HepG2 (cell line): ENCODE measurements around the gene TBCCD1. TPM values are rescaled to one million over a fixed set of nuclear protein-coding genes. Genes with fewer than 3 reads are reported as not detected.

Experiments used
- IRF2 ChIP-seq: IDR thresholded peaks from 2 replicates; pipeline ENCODE4 v1.6.1; 2018; ENCODE audit warnings: missing genetic modification reagents, missing compliant biosample characterization
- MAFF ChIP-seq: IDR thresholded peaks from 2 replicates; pipeline ENCODE4 v1.6.1; 2011; ENCODE audit warnings: low read depth, low read length, improper control_type of control experiment
- ZBTB7B ChIP-seq: sonication (generic); formaldehyde crosslinking; IDR thresholded peaks from 2 replicates; pipeline ENCODE4 v1.4.0; 2020; ENCODE audit warnings: missing genetic modification reagents
- ZFYVE20 ChIP-seq: sonication (generic); formaldehyde crosslinking; IDR thresholded peaks from 2 replicates; pipeline ENCODE4 v1.8.0; 2023; ENCODE audit warnings: low read depth, mild to moderate bottlenecking, moderate library complexity, missing genetic modification reagents, borderline replicate concordance
- ZMYM4 ChIP-seq: sonication (generic); formaldehyde crosslinking; IDR thresholded peaks from 2 replicates; pipeline ENCODE4 v1.8.1; 2023; ENCODE audit warnings: mild to moderate bottlenecking, missing genetic modification reagents
- polyA plus RNA-seq, 8 experiments: library from polyadenylated mRNA; depleted of rRNA in 3 of 8; stranded (reverse) in 7 of 8; unstranded in 1 of 8; fragments of >200 nt; fragmentation: Illumina TruSeq in 4 of 8; extraction: Trizol in 4 of 8; gene quantifications; 2 replicates each; pipeline versions ENCODE4 v1.2.1 to v1.2.3, GENCODE V29; 2011 to 2016; ENCODE audit warnings: low read depth in 4 of 8, missing spikeins in 1 of 8, mixed read lengths in 1 of 8; ENCODE audit not compliant: insufficient read depth in 1 of 8
- total RNA-seq, 5 experiments: library from RNA; depleted of rRNA; stranded (reverse); fragments of >200 nt; fragmentation: Illumina TruSeq; extraction: Trizol; gene quantifications; 2 replicates each; pipeline ENCODE4 v1.2.3, GENCODE V29; 2016; ENCODE audit warnings: low read depth in 1 of 5
- TF ChIP-seq, protein P1 (sequence below): sonication (generic); formaldehyde crosslinking; IDR thresholded peaks from 2 replicates; pipeline ENCODE4 v1.8.1; 2023; ENCODE audit warnings: mild to moderate bottlenecking, moderate library complexity, missing genetic modification reagents
- TF ChIP-seq, protein P2 (sequence below): sonication (generic); formaldehyde crosslinking; conservative IDR thresholded peaks from 2 replicates; pipeline ENCODE4 v1.4.0; 2020; ENCODE audit warnings: mild to moderate bottlenecking, missing genetic modification reagents, moderate library complexity
- TF ChIP-seq, protein P3 (sequence below): sonication (generic); formaldehyde crosslinking; IDR thresholded peaks from 2 replicates; pipeline ENCODE4 v1.4.0; 2020; ENCODE audit warnings: missing genetic modification reagents, borderline replicate concordance
- TF ChIP-seq, protein P4 (sequence below): sonication (generic); formaldehyde crosslinking; IDR thresholded peaks from 2 replicates; pipeline ENCODE4 v1.9.0; 2021; ENCODE audit warnings: mild to moderate bottlenecking, missing genetic modification reagents

Gene TBCCD1
- total and polyA plus RNA-seq, 2 of the 13 experiments (the other 11 are each of a cell fraction or from before 2014, with no cell fraction given): 13.6 to 16.2 TPM

DNA sequence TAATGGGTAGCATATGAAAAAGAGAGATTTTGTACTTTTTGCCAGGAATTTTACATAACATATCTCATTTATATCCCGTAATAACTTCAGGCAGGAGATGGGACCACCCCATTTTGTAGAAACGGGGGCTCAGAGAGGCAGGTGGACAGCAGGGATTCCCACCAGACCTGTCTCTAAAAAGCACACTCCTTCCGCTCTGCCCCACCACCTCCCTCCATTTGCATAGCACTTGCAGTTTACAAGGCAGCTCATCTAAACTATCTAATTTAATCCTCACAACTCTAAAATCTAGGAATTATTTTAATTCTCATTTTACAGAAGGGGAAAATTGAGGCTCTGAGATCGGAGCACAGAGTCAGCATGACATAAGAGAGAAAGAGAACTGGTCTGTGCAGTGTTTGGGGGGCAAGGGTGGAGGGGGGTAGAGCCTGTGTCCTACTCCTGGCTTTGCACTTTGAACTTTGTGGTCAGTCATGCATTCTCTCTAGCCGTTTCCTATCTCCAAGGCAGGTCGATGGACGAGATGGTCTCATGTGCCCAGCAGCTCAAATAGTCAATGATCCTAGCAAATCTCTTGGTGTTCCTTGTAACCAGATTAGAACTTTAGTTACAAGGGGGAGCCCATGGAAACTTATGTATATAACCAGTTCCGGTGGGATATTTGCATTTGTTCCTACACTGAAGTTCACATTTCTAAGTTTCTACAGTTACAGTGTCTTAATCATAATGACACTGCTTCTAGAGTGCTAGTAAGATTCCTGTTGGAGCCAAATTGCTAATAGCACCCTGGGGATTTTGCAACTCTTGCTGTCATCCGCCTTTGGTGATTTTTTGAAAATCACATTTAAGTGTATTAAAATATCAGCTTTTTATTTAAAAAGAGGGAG lies 41.5 kb downstream of the TBCCD1 start (continued):
- TF ChIP-seq, protein P1, sequence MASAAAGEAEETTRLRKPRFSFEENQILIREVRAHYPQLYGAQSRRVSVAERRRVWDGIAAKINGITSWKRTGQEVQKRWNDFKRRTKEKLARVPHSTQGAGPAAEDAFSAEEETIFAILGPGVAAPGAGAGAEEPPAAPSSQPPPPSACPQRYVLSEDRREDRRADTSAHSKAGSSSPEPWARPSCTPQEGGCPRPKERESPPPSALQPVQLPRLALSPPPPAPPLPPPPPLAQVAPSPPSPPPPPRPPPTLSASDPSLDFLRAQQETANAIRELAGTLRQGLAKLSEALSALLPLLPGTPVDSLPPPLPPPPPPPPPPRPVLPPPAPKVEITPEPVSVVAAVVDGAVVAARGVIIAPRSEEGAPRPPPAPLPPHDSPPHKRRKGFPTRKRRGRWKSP (CRISPR knock-in tag): no peak
- no peak for TF ChIP-seq ZFYVE20 (CRISPR knock-in tag)
- peak; percentile 61; the same call in 1 of the 2 replicates for TF ChIP-seq ZMYM4 (CRISPR knock-in tag)
- TF ChIP-seq MAFF: 0 out of 2 replicates have a peak, but pooled peaks have one; percentile 0
- TF ChIP-seq, protein P2, sequence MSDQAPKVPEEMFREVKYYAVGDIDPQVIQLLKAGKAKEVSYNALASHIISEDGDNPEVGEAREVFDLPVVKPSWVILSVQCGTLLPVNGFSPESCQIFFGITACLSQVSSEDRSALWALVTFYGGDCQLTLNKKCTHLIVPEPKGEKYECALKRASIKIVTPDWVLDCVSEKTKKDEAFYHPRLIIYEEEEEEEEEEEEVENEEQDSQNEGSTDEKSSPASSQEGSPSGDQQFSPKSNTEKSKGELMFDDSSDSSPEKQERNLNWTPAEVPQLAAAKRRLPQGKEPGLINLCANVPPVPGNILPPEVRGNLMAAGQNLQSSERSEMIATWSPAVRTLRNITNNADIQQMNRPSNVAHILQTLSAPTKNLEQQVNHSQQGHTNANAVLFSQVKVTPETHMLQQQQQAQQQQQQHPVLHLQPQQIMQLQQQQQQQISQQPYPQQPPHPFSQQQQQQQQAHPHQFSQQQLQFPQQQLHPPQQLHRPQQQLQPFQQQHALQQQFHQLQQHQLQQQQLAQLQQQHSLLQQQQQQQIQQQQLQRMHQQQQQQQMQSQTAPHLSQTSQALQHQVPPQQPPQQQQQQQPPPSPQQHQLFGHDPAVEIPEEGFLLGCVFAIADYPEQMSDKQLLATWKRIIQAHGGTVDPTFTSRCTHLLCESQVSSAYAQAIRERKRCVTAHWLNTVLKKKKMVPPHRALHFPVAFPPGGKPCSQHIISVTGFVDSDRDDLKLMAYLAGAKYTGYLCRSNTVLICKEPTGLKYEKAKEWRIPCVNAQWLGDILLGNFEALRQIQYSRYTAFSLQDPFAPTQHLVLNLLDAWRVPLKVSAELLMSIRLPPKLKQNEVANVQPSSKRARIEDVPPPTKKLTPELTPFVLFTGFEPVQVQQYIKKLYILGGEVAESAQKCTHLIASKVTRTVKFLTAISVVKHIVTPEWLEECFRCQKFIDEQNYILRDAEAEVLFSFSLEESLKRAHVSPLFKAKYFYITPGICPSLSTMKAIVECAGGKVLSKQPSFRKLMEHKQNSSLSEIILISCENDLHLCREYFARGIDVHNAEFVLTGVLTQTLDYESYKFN (CRISPR knock-in tag): peak; percentile 66
- 0 out of 2 replicates have a peak, but pooled peaks have one; percentile 41 for TF ChIP-seq IRF2
- TF ChIP-seq, protein P3, sequence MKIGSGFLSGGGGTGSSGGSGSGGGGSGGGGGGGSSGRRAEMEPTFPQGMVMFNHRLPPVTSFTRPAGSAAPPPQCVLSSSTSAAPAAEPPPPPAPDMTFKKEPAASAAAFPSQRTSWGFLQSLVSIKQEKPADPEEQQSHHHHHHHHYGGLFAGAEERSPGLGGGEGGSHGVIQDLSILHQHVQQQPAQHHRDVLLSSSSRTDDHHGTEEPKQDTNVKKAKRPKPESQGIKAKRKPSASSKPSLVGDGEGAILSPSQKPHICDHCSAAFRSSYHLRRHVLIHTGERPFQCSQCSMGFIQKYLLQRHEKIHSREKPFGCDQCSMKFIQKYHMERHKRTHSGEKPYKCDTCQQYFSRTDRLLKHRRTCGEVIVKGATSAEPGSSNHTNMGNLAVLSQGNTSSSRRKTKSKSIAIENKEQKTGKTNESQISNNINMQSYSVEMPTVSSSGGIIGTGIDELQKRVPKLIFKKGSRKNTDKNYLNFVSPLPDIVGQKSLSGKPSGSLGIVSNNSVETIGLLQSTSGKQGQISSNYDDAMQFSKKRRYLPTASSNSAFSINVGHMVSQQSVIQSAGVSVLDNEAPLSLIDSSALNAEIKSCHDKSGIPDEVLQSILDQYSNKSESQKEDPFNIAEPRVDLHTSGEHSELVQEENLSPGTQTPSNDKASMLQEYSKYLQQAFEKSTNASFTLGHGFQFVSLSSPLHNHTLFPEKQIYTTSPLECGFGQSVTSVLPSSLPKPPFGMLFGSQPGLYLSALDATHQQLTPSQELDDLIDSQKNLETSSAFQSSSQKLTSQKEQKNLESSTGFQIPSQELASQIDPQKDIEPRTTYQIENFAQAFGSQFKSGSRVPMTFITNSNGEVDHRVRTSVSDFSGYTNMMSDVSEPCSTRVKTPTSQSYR: peak; percentile 74; the same call in 1 of the 2 replicates
- TF ChIP-seq, protein P4, sequence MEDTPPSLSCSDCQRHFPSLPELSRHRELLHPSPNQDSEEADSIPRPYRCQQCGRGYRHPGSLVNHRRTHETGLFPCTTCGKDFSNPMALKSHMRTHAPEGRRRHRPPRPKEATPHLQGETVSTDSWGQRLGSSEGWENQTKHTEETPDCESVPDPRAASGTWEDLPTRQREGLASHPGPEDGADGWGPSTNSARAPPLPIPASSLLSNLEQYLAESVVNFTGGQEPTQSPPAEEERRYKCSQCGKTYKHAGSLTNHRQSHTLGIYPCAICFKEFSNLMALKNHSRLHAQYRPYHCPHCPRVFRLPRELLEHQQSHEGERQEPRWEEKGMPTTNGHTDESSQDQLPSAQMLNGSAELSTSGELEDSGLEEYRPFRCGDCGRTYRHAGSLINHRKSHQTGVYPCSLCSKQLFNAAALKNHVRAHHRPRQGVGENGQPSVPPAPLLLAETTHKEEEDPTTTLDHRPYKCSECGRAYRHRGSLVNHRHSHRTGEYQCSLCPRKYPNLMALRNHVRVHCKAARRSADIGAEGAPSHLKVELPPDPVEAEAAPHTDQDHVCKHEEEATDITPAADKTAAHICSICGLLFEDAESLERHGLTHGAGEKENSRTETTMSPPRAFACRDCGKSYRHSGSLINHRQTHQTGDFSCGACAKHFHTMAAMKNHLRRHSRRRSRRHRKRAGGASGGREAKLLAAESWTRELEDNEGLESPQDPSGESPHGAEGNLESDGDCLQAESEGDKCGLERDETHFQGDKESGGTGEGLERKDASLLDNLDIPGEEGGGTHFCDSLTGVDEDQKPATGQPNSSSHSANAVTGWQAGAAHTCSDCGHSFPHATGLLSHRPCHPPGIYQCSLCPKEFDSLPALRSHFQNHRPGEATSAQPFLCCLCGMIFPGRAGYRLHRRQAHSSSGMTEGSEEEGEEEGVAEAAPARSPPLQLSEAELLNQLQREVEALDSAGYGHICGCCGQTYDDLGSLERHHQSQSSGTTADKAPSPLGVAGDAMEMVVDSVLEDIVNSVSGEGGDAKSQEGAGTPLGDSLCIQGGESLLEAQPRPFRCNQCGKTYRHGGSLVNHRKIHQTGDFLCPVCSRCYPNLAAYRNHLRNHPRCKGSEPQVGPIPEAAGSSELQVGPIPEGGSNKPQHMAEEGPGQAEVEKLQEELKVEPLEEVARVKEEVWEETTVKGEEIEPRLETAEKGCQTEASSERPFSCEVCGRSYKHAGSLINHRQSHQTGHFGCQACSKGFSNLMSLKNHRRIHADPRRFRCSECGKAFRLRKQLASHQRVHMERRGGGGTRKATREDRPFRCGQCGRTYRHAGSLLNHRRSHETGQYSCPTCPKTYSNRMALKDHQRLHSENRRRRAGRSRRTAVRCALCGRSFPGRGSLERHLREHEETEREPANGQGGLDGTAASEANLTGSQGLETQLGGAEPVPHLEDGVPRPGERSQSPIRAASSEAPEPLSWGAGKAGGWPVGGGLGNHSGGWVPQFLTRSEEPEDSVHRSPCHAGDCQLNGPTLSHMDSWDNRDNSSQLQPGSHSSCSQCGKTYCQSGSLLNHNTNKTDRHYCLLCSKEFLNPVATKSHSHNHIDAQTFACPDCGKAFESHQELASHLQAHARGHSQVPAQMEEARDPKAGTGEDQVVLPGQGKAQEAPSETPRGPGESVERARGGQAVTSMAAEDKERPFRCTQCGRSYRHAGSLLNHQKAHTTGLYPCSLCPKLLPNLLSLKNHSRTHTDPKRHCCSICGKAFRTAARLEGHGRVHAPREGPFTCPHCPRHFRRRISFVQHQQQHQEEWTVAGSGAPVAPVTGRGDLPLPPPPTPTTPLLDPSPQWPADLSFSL (CRISPR knock-in tag): no peak
- 0 out of 2 replicates have a peak, but pooled peaks have one; percentile 20 for TF ChIP-seq ZBTB7B (CRISPR knock-in tag)
